Measurements from ENCODE around the gene GLDC.

The GLDC gene

DNA sequence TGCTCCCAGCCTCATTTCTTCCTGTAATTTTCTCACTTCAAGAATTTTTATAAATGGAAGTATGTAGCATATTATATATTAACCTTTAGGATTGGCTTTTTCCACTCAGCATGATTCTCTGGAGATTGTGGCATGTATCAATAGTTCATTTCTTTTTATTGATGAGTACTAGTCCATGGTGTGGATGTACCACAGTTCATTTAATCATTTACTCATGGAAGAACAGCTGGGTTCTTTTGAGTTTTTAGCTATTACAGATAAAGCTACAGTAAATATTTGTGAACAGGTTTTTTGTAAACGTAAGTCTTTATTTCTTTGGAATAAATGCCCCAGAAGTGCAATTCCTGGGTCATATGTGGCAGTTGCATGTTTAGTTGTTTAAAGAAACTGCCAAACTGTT lies 156.4 kb downstream of the GLDC start:
- no peaks in the 10 kb centered on the region for H3K9me2 ChIP-seq (replicated peaks; ENCODE audit: insufficient read depth, low read length)
- no peaks in the 10 kb centered on the region for H3F3A ChIP-seq (ENCODE audit: insufficient read depth)
- peaks cover 19% of the 10 kb centered on the region for H3K79me2 ChIP-seq (ENCODE audit: insufficient read depth, low read length)
- H2AFZ ChIP-seq (ENCODE audit: low read depth, low read length, severe bottlenecking): no peak overlapping the region
- H3K36me3 ChIP-seq (ENCODE audit: low read length): peaks cover 46% of the 10 kb centered on the region
- H3K4me2 ChIP-seq (ENCODE audit: low read depth, low read length, poor library complexity, severe bottlenecking): no peak overlapping the region
- H3K27ac ChIP-seq (ENCODE audit: low read depth, low read length): no peak overlapping the region
- no peaks in the 10 kb centered on the region for H3K27me3 ChIP-seq (ENCODE audit: low read length)
- TF ChIP-seq EZH2phosphoT487 (conservative IDR thresholded peaks at IDR 0.05; ENCODE audit: low read length): no peak
- TF ChIP-seq, protein P1, sequence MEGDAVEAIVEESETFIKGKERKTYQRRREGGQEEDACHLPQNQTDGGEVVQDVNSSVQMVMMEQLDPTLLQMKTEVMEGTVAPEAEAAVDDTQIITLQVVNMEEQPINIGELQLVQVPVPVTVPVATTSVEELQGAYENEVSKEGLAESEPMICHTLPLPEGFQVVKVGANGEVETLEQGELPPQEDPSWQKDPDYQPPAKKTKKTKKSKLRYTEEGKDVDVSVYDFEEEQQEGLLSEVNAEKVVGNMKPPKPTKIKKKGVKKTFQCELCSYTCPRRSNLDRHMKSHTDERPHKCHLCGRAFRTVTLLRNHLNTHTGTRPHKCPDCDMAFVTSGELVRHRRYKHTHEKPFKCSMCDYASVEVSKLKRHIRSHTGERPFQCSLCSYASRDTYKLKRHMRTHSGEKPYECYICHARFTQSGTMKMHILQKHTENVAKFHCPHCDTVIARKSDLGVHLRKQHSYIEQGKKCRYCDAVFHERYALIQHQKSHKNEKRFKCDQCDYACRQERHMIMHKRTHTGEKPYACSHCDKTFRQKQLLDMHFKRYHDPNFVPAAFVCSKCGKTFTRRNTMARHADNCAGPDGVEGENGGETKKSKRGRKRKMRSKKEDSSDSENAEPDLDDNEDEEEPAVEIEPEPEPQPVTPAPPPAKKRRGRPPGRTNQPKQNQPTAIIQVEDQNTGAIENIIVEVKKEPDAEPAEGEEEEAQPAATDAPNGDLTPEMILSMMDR (IDR thresholded peaks at IDR 0.05; ENCODE audit: insufficient read depth, low read length, poor library complexity, severe bottlenecking): no peak
- H3K4me3 ChIP-seq (ENCODE audit: insufficient read depth, low read length, poor library complexity, severe bottlenecking): no peak overlapping the region
- H3K9ac ChIP-seq (ENCODE audit: low read length): no peak overlapping the region
- H4K20me1 ChIP-seq (ENCODE audit: low read depth, low read length): no peaks in the 10 kb centered on the region; the same call in 1 of the 2 replicates
- no peaks in the 10 kb centered on the region for H3K9me3 ChIP-seq (ENCODE audit: insufficient read depth, low read length)

DNA sequence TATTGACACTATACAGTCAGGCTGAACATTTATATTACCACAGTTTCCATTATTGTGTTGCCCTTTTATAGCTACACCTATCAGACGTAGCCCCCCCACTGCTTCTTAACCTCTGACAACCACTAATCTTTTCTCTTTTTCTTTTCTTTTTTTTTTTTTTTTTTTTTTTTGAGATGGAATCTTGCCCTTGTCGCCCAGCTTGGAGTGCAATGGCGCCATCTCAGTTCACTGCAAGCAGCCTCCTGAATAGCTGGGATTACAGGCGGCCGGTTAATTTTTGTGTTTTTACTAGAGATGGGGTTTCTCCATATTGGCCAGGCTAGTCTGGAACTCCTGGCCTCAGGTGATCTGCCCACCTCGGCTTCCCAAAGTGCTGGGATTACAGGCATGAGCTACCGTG lies 157.1 kb downstream of the GLDC start:
- H2AFZ ChIP-seq (ENCODE audit: low read depth, low read length, severe bottlenecking): no peak overlapping the region
- no peaks in the 10 kb centered on the region for H3K27me3 ChIP-seq (ENCODE audit: low read length)
- no peaks in the 10 kb centered on the region; the same call in 1 of the 2 replicates for H4K20me1 ChIP-seq (ENCODE audit: low read depth, low read length)
- H3F3A ChIP-seq (ENCODE audit: insufficient read depth): no peaks in the 10 kb centered on the region
- no peak overlapping the region for H3K4me3 ChIP-seq (ENCODE audit: insufficient read depth, low read length, poor library complexity, severe bottlenecking)
- no peaks in the 10 kb centered on the region for H3K9me3 ChIP-seq (ENCODE audit: insufficient read depth, low read length)
- no peaks in the 10 kb centered on the region for H3K9me2 ChIP-seq (replicated peaks; ENCODE audit: insufficient read depth, low read length)
- H3K4me2 ChIP-seq (ENCODE audit: low read depth, low read length, poor library complexity, severe bottlenecking): no peak overlapping the region
- TF ChIP-seq, protein P1 (IDR thresholded peaks at IDR 0.05; ENCODE audit: insufficient read depth, low read length, poor library complexity, severe bottlenecking): no peak
- no peak for TF ChIP-seq EZH2phosphoT487 (conservative IDR thresholded peaks at IDR 0.05; ENCODE audit: low read length)
- H3K27ac ChIP-seq (ENCODE audit: low read depth, low read length): no peak overlapping the region
- H3K9ac ChIP-seq (ENCODE audit: low read length): no peak overlapping the region
- peaks cover 39% of the 10 kb centered on the region for H3K36me3 ChIP-seq (ENCODE audit: low read length)
- H3K79me2 ChIP-seq (ENCODE audit: insufficient read depth, low read length): peaks cover 19% of the 10 kb centered on the region

DNA sequence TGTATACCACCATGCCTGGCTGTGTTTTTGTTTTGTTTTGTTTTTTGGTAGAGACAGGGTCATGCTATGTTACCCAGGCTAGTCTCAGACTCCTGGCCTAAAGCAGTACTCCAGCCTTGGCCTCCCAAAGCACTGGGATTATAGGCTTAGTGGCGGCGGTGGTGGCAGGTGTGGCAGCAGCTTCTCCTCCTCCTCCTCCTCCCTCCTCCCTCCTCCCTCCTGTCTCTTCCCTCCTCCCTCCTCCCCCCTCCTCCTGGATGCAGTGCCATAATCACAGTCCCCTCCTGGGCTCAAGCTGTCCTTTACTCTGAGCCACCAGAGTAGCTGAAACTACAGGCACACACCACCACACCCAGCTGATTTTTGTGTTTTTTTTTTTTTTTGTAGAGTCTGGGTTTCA lies 161.3 kb downstream of the GLDC start:
- TF ChIP-seq EZH2phosphoT487 (conservative IDR thresholded peaks at IDR 0.05; ENCODE audit: low read length): no peak
- TF ChIP-seq, protein P1 (IDR thresholded peaks at IDR 0.05; ENCODE audit: insufficient read depth, low read length, poor library complexity, severe bottlenecking): no peak
- no peak overlapping the region for H3K4me2 ChIP-seq (ENCODE audit: low read depth, low read length, poor library complexity, severe bottlenecking)
- no peak overlapping the region for H2AFZ ChIP-seq (ENCODE audit: low read depth, low read length, severe bottlenecking)
- no peaks in the 10 kb centered on the region for H3K27me3 ChIP-seq (ENCODE audit: low read length)
- peaks cover 42% of the 10 kb centered on the region for H3K36me3 ChIP-seq (ENCODE audit: low read length)
- no peaks in the 10 kb centered on the region for H3K9me2 ChIP-seq (replicated peaks; ENCODE audit: insufficient read depth, low read length)
- no peak overlapping the region for H3K27ac ChIP-seq (ENCODE audit: low read depth, low read length)
- no peak overlapping the region for H3K9ac ChIP-seq (ENCODE audit: low read length)
- H4K20me1 ChIP-seq (ENCODE audit: low read depth, low read length): no peaks in the 10 kb centered on the region; the same call in 1 of the 2 replicates
- H3F3A ChIP-seq (ENCODE audit: insufficient read depth): no peaks in the 10 kb centered on the region
- H3K79me2 ChIP-seq (ENCODE audit: insufficient read depth, low read length): no peaks in the 10 kb centered on the region
- no peaks in the 10 kb centered on the region for H3K9me3 ChIP-seq (ENCODE audit: insufficient read depth, low read length)
- no peak overlapping the region for H3K4me3 ChIP-seq (ENCODE audit: insufficient read depth, low read length, poor library complexity, severe bottlenecking)

All from SU-DHL-6 (cell line).